Caco-2 (cell line): ENCODE measurements around the gene GOSR2. TPM values are rescaled to one million over a fixed set of nuclear protein-coding genes. Genes with fewer than 3 reads are reported as not detected.

ENCODE experiments used
- BruUV-seq: library from RNA; stranded (reverse); fragments of 400-500 nt; replicated peaks from 2 replicates; lab custom pipeline; 2021; lab: Mats Ljungman, UMichigan
- CTCF ChIA-PET: fragments of 300-600 bp; sonication (Branson Sonifier 250); formaldehyde crosslinking; loops from one replicate; lab custom pipeline; 2022; ENCODE audit warnings: antibody characterized with exemption; lab: Charles Lee
- POLR2A ChIA-PET: fragments of 300-600 bp; sonication (Branson Sonifier 250); formaldehyde crosslinking; loops from one replicate; lab custom pipeline; 2022; ENCODE audit warnings: antibody characterized with exemption; lab: Charles Lee
- DNase-seq, 2 experiments: peaks; one replicate each; pipeline versions ENCODE4 v3.0.0 to v3.0.0-alpha.2; 2020 to 2022
- H3K27me3 ChIP-seq: replicated peaks from 2 replicates; pipeline ENCODE4 v1.6.0; 2011; ENCODE audit warnings: low read length; ENCODE audit not compliant: control insufficient read depth, insufficient read depth
- H3K36me3 ChIP-seq: 2 replicates; pipeline ENCODE4 v1.5.1; 2011; ENCODE audit warnings: low read length; ENCODE audit not compliant: control insufficient read depth, insufficient read depth
- H3K4me1 ChIP-seq: fragments of 250-450 bp; sonication (Bioruptor Pico); 2 replicates; pipeline ENCODE4 v1.5.1; 2020; ENCODE audit warnings: mild to moderate bottlenecking
- H3K4me3 ChIP-seq: 2 replicates; pipeline ENCODE4 v1.5.1; 2011; ENCODE audit warnings: low read depth, mild to moderate bottlenecking, control low read depth, low read length
- H3K9me3 ChIP-seq: fragments of 250-450 bp; sonication (Bioruptor Pico); 2 replicates; pipeline ENCODE4 v1.5.1; 2020; ENCODE audit warnings: mild to moderate bottlenecking, moderate library complexity
- H3K27ac Mint-ChIP-seq: one replicate; pipeline ENCODE4 v1.8.0; 2022; ENCODE audit warnings: mixed read lengths; ENCODE audit not compliant: unreplicated experiment
- H3K27me3 Mint-ChIP-seq: one replicate; pipeline ENCODE4 v1.8.0; 2022; ENCODE audit warnings: mixed read lengths; ENCODE audit not compliant: insufficient read depth, unreplicated experiment
- H3K36me3 Mint-ChIP-seq: one replicate; pipeline ENCODE4 v1.8.0; 2022; ENCODE audit warnings: mild to moderate bottlenecking, mixed read lengths; ENCODE audit not compliant: insufficient read depth, unreplicated experiment
- H3K4me1 Mint-ChIP-seq: one replicate; pipeline ENCODE4 v1.8.0; 2022; ENCODE audit warnings: low read depth, mixed read lengths; ENCODE audit not compliant: unreplicated experiment
- H3K4me3 Mint-ChIP-seq: one replicate; pipeline ENCODE4 v1.8.0; 2022; ENCODE audit warnings: mild to moderate bottlenecking, moderate library complexity, mixed read lengths; ENCODE audit not compliant: unreplicated experiment
- H3K9me3 Mint-ChIP-seq: one replicate; pipeline ENCODE4 v1.8.0; 2022; ENCODE audit warnings: mixed read lengths; ENCODE audit not compliant: unreplicated experiment
- CTCF ChIP-seq, 2 experiments: fragments of 200-600 bp in 1 of 2; IDR thresholded peaks; 1 replicate in 1 of 2; 2 replicates in 1 of 2; pipeline versions ENCODE4 v1.5.1 to v1.8.0; 2011 to 2022; ENCODE audit warnings: antibody characterized with exemption in 1 of 2, control low read depth in 1 of 2, inconsistent platforms in 1 of 2, low read depth in 1 of 2, low read length in 1 of 2, mild to moderate bottlenecking in 1 of 2, moderate library complexity in 1 of 2; ENCODE audit not compliant: insufficient read depth in 1 of 2, severe bottlenecking in 1 of 2, unreplicated experiment in 1 of 2
- intact Hi-C: fragments of 100-400 bp; cut with micrococcal nuclease; formaldehyde crosslinking; loops from one replicate; pipeline ENCODE4 v1.10.0; 2022; ENCODE audit not compliant: unreplicated experiment
- total RNA-seq: library from RNA; stranded (reverse); gene quantifications from 2 replicates; pipeline ENCODE4 v1.2.3, GENCODE V29; 2022

The GOSR2 gene
- total RNA-seq, 1 experiment from 2014 or later = 84.0 TPM

GRCh38 chr17:46883871-46884520 lies 39.0 kb upstream of the GOSR2 start:
- Mint-ChIP-seq H3K27ac (no peak overlapping the region), H3K4me1 (no peaks in the 10 kb centered on the region), H3K36me3 (no peaks in the 10 kb centered on the region), H3K4me3 (no peak overlapping the region), H3K9me3 (no peaks in the 10 kb centered on the region), H3K27me3 (peaks cover 7% of the 10 kb centered on the region)
- Histone ChIP-seq H3K36me3 (no peaks in the 10 kb centered on the region), H3K4me3 (no peak overlapping the region), H3K27me3 (no peaks in the 10 kb centered on the region), H3K9me3 (no peaks in the 10 kb centered on the region), H3K4me1 (no peaks in the 10 kb centered on the region)
- no TSS peak for BruUV-seq
- ChIA-PET POLR2A (no interaction called here), CTCF (interaction anchor here (1.1 kb wide), 1 partner anchor 57 kb away, joined by 3 read pairs; no protein-coding TSS in a partner anchor)
- TF ChIP-seq CTCF (IDR thresholded peaks at IDR 0.05; ENCODE audit: insufficient read depth in 1 of 2, low read depth in 1 of 2, low read length in 1 of 2, severe bottlenecking in 1 of 2, unreplicated experiment in 1 of 2) = no peak
- no peak for DNase-seq
- intact Hi-C loops = no loop called here

- ChIA-PET CTCF (interaction anchor here (1.1 kb wide), 1 partner anchor 56 kb away, joined by 3 read pairs; no protein-coding TSS in a partner anchor), POLR2A (interaction anchor here (0.6 kb wide), 1 partner anchor 33 kb away, joined by 3 read pairs; the partner anchor contains the start of gene WNT9B)
- BruUV-seq = no TSS peak
- TF ChIP-seq CTCF (IDR thresholded peaks at IDR 0.05; ENCODE audit: insufficient read depth in 1 of 2, low read depth in 1 of 2, low read length in 1 of 2, severe bottlenecking in 1 of 2, unreplicated experiment in 1 of 2) = no peak
- no peaks in the 10 kb centered on the region for H3K9me3 Mint-ChIP-seq
- H3K27me3 ChIP-seq = no peaks in the 10 kb centered on the region
- no peaks in the 10 kb centered on the region for H3K4me1 Mint-ChIP-seq
- H3K27me3 Mint-ChIP-seq = peaks cover 7% of the 10 kb centered on the region
- no peak overlapping the region for H3K4me3 ChIP-seq
- intact Hi-C loops = no loop called here
- H3K9me3 ChIP-seq = no peaks in the 10 kb centered on the region
- H3K4me3 Mint-ChIP-seq = no peak overlapping the region
- DNase-seq = no peak
- no peaks in the 10 kb centered on the region for H3K36me3 ChIP-seq
- no peak overlapping the region for H3K27ac Mint-ChIP-seq
- no peaks in the 10 kb centered on the region for H3K36me3 Mint-ChIP-seq
- H3K4me1 ChIP-seq = no peaks in the 10 kb centered on the region
Measured at GRCh38 chr17:46884552-46884951, 38.4 kb upstream of the GOSR2 start.

- intact Hi-C loops = no loop called here
- POLR2A ChIA-PET = no interaction called here
- BruUV-seq = no TSS peak
Measured at GRCh38 chr17:46885415-46886309, 37.3 kb upstream of the GOSR2 start.

More at GRCh38 chr17:46885415-46886309, 37.3 kb upstream of the GOSR2 start:
- no peaks in the 10 kb centered on the region for H3K4me1 ChIP-seq
- no peak for DNase-seq
- no peak overlapping the region for H3K4me3 ChIP-seq
- no peaks in the 10 kb centered on the region for H3K9me3 ChIP-seq
- no peaks in the 10 kb centered on the region for H3K9me3 Mint-ChIP-seq
- H3K27me3 ChIP-seq = no peaks in the 10 kb centered on the region
- TF ChIP-seq CTCF (IDR thresholded peaks at IDR 0.05; ENCODE audit: insufficient read depth in 1 of 2, low read depth in 1 of 2, low read length in 1 of 2, severe bottlenecking in 1 of 2, unreplicated experiment in 1 of 2) = no peak
- CTCF ChIA-PET = interaction anchor here (0.6 kb wide), 1 partner anchor 78 kb away, joined by 3 read pairs; no protein-coding TSS in a partner anchor
- H3K4me1 Mint-ChIP-seq = no peaks in the 10 kb centered on the region
- no peaks in the 10 kb centered on the region for H3K36me3 ChIP-seq
- no peak overlapping the region for H3K27ac Mint-ChIP-seq
- no peaks in the 10 kb centered on the region for H3K36me3 Mint-ChIP-seq
- H3K27me3 Mint-ChIP-seq = peaks cover 11% of the 10 kb centered on the region
- H3K4me3 Mint-ChIP-seq = no peak overlapping the region
